HG03095 (cell line): Measurements from ENCODE around the gene ZNF550.
"Not testable (repeated sequence)": the region's sequence is repeated elsewhere in the genome, so short reads cannot be mapped to it uniquely, and the experiment has no call there.

Experiments used
- ATAC-seq: cut with Tn5 transposase; IDR thresholded peaks from one replicate; pipeline ENCODE4 v1.9.1; 2021; ENCODE audit warnings: moderate library complexity; ENCODE audit not compliant: unreplicated experiment

Gene ZNF550

DNA sequence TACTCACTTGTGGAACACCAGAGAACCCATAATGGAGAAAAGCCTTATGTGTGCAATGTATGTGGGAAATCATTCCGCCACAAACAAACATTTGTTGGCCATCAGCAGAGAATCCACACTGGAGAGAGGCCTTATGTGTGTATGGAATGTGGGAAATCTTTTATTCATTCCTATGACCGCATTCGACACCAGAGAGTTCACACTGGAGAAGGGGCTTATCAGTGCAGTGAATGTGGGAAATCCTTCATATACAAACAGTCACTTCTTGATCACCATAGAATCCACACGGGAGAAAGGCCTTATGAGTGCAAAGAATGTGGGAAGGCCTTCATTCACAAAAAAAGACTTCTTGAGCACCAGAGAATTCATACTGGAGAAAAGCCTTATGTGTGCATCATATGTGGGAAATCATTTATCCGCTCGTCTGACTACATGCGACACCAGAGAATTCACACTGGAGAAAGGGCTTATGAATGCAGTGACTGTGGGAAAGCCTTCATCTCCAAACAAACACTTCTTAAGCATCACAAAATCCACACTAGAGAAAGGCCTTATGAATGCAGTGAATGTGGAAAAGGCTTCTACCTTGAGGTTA lies 21.6 kb downstream of the ZNF550 start:
- no peak for ATAC-seq

- ATAC-seq, result peak; percentile 97
These were observed 32.4 kb downstream of the ZNF550 start, which contains the start of gene ZNF549 for GRCh38 chr19:57527136-57527881. Gene ZNF549, plus strand, starts transcription at chr19:57527356. Its CDS starts 218 bp downstream, at chr19:57527574.

GRCh38 chr19:57518021-57518420 lies 41.6 kb downstream of the ZNF550 start:
- not testable (repeated sequence) for ATAC-seq

GRCh38 chr19:57515255-57515654 lies 44.4 kb downstream of the ZNF550 start:
- no peak for ATAC-seq

GRCh38 chr19:57512845-57513244 lies 46.8 kb downstream of the ZNF550 start:
- no peak for ATAC-seq

DNA sequence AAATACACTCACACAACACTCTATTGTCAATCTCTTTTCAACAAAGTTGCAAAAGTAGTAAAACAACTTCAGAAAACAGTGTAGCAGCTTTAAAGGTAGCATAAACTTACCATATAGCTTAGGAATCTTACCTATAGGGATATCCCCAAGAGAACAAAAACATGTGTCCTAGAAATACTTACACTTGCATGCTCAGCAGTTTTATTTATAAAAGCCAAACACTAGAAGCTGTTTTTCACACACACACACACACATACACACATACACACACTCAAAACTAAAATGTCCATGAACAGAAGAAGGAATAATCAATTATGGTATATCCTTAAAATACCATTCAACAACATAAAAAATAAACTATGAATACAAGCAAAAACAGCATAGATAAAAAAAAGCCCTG lies 48.2 kb downstream of the ZNF550 start:
- no peak for ATAC-seq

DNA sequence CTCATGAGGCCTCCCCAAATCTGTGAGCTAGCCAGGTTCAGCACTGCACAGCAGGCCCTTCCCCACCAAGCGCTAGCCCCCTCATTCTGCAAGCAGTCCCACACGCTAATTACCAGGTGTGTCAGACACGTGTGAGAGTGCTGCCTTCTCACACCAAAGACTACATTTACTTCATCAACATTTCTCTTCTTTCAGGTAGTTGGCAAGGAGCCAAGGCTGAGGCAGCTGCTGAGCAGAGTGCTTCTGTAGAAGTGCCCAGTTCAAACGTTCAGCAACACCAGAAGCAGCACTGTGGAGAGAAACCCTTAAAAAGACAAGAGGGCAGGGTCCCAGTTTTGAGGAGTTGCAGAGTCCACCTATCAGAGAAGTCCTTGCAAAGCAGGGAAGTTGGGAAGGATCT lies 53.5 kb downstream of the ZNF550 start:
- no peak for ATAC-seq

GRCh38 chr19:57500400-57500799 lies 59.3 kb downstream of the ZNF550 start:
- peak; percentile 7 for ATAC-seq

DNA sequence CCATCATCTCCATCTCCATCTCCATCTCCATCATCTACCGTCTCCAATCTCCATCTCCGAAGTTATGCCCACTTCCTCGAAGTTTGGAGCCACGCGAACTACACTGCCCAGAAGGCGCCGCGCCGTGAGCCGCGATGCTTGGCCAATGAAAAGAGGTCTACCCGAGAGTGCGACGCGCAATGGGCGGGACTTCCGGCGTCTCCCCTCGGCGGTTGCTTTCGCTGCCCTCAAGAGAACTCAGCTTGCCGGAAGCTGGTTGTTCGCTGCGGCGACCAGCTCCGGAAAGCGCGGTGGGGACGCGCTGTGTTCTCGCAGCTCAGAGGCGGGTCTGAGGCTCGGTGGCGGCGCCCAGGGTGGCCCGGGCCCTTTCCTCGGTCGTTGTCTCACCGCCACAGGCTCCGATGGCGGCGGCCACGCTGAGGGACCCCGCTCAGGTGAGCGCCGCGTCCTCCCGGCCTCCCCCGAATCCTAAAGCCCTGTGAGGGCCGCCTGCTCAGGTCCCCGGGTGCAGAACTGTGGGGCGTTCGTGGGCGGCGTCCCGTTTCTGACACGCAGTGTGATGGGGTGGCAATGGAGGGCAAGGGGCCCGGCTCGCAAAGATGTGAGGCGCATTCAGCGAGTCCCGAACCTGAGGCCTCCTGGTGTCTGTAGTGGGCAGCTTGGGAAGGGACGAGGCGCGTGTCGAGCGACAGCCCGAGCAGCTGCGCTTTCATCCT lies 59.8 kb downstream of the ZNF550 start, which contains the start of gene ZNF773:
TSS of gene ZNF773 (plus strand) at position 259 of the 716 bp plus-strand sequence. CDS start at position 402, 143 bp downstream.
- peak; percentile 91 for ATAC-seq

- ATAC-seq, result not testable (repeated sequence)
These were observed 60.4 kb downstream of the ZNF550 start for GRCh38 chr19:57499332-57499679.

GRCh38 chr19:57488299-57488644 lies 71.4 kb downstream of the ZNF550 start:
- ATAC-seq, result not testable (repeated sequence)

- ATAC-seq, result peak; percentile 93
These were observed 72.0 kb downstream of the ZNF550 start, which contains the start of gene ZNF419 for GRCh38 chr19:57487477-57488298. Gene ZNF419, plus strand, starts transcription at chr19:57487750. Its CDS starts 201 bp downstream, at chr19:57487951.
